H1 (cell line): ENCODE results near the gene HDAC2. TPM values are rescaled to one million over a fixed set of nuclear protein-coding genes. Genes with fewer than 3 reads are reported as not detected.

Experiments used
- POU5F1 ChIP-seq: IDR thresholded peaks from 2 replicates; pipeline ENCODE4 v1.6.1; 2011; ENCODE audit warnings: low read depth, mild to moderate bottlenecking, low read length, moderate library complexity
- SIN3A ChIP-seq, 2 experiments: IDR thresholded peaks in 1 of 2; conservative IDR thresholded peaks in 1 of 2; 2 replicates each; pipeline ENCODE4 v1.6.1; 2011 to 2012; ENCODE audit warnings: low read length in 2 of 2, improper control_type of control experiment in 1 of 2, low read depth in 1 of 2, mild to moderate bottlenecking in 1 of 2
- SRF ChIP-seq: IDR thresholded peaks from 2 replicates; pipeline ENCODE4 v1.6.1; 2011; ENCODE audit warnings: mild to moderate bottlenecking, low read depth, low read length, moderate library complexity
- TAF7 ChIP-seq: optimal IDR thresholded peaks from 2 replicates; pipeline ENCODE3; 2011; ENCODE audit warnings: low read depth, mild to moderate bottlenecking, inconsistent platforms, low read length, moderate library complexity, borderline replicate concordance
- TEAD4 ChIP-seq: IDR thresholded peaks from 2 replicates; pipeline ENCODE4 v1.6.1; 2012; ENCODE audit warnings: low read depth, low read length, inconsistent platforms, mixed read lengths
- polyA plus RNA-seq, 7 experiments: library from polyadenylated mRNA; depleted of rRNA in 3 of 7; stranded (reverse) in 5 of 7; unstranded in 2 of 7; fragments of >200 nt in 5 of 7; fragments of 200-250 nt in 2 of 7; gene quantifications; 1 replicate in 5 of 7; 2 replicates in 1 of 7; 4 replicates in 1 of 7; pipeline versions ENCODE4 v1.2.1 to v1.2.3, GENCODE V29; 2011 to 2013; ENCODE audit warnings: missing spikeins in 2 of 7, mixed read lengths in 2 of 7
- total RNA-seq: library from RNA; stranded (reverse); fragmentation: NEBNext Ultra II Directional; extraction: Animal tissue kit (Norgen Biotek cat#: 25700); gene quantifications from 2 replicates; pipeline ENCODE4 v1.2.1, GENCODE V29; 2021
- TF ChIP-seq, protein P1 (sequence below): IDR thresholded peaks from 2 replicates; pipeline ENCODE4 v1.6.1; 2011; ENCODE audit warnings: low read length, improper control_type of control experiment

Gene HDAC2
- total and polyA plus RNA-seq, 2 of the 8 experiments (the other 6 are each of a cell fraction or from before 2014, with no cell fraction given) = 323 to 374 TPM

GRCh38 chr6:113970805-113971676 lies at the start of gene HDAC2 (continued):
- TF ChIP-seq SIN3A (conservative IDR thresholded peaks at IDR 0.05 in 1 of 2, IDR thresholded peaks at IDR 0.05 in 1 of 2; ENCODE audit: low read depth in 1 of 2, low read length in 2 of 2) = 0 out of 4 replicates have a peak, but pooled peaks of 1 of the 2 experiments have one; percentile 26
- TF ChIP-seq, protein P1, sequence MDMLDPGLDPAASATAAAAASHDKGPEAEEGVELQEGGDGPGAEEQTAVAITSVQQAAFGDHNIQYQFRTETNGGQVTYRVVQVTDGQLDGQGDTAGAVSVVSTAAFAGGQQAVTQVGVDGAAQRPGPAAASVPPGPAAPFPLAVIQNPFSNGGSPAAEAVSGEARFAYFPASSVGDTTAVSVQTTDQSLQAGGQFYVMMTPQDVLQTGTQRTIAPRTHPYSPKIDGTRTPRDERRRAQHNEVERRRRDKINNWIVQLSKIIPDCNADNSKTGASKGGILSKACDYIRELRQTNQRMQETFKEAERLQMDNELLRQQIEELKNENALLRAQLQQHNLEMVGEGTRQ = peak; percentile 65
- TF ChIP-seq TEAD4 = no peak
- no peak for TF ChIP-seq SRF
- TF ChIP-seq POU5F1 = no peak
- peak; percentile 16 for TF ChIP-seq TAF7
